Measurements from ENCODE around the gene RIMS3. TPM values are rescaled to one million over a fixed set of nuclear protein-coding genes. Genes with fewer than 3 reads are reported as not detected.

Gene RIMS3
- total RNA-seq, 4 donors from 2014 or later, result 0.79 to 2.2 (median 1.7) TPM

GRCh38 chr1:40699787-40700186 lies 34.3 kb upstream of the RIMS3 start:
- no peak for TF ChIP-seq CTCF (IDR thresholded peaks at IDR 0.05)
- DNase-seq (ENCODE audit: low spot score), result no peak
- ATAC-seq (ENCODE audit: low FRiP score), result no peak

DNA sequence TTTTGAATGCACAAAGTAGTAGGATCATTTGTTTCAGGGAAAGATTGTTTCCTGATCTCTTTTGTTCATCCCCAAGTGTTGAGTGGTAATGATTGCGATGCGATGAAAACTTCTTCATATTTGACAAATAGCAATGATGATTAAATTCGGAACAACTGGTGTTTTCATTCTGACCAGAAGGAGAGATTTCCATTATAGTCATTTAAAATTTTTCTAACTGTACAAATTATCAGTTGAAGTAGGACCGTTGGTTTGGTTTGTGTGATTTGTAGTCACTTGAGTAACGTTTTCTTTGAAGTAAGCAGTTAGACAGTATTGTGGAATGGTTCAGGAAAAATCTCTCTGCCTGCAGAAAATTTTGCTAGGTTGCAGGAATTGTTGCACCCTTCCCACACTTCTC lies 32.0 kb upstream of the RIMS3 start:
- no peak for TF ChIP-seq CTCF (IDR thresholded peaks at IDR 0.05)
- no peak for ATAC-seq (ENCODE audit: low FRiP score)

DNA sequence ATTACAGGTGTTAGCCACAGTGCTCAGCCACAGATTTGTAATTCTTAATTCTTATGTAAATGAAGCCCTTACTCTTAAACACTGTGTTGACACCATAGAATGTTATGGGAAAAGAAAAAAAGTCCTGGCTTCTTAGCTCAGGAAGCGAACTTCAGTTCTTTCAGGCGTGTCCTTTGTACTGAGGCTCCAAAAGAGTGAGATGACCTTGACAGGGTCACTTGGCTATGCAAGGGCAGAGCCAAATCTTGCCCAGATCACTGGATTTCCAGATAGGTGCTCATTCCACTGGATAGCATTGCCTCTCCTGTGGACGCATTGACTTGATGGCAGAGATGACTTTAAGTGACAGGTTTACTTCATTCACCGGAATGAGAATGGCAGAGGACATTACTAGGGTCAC lies 30.8 kb upstream of the RIMS3 start:
- ATAC-seq (ENCODE audit: low FRiP score), result no peak
- TF ChIP-seq CTCF (IDR thresholded peaks at IDR 0.05), result no peak
- no peak for DNase-seq (ENCODE audit: low spot score)

More for the DNA sequence above, 32.0 kb upstream of the RIMS3 start:
- no peak for DNase-seq (ENCODE audit: low spot score)

GRCh38 chr1:40694353-40694874 lies 28.9 kb upstream of the RIMS3 start:
- no peak for DNase-seq (ENCODE audit: low spot score)
- no peak for ATAC-seq (ENCODE audit: low FRiP score)
- no peak for TF ChIP-seq CTCF (IDR thresholded peaks at IDR 0.05)

DNA sequence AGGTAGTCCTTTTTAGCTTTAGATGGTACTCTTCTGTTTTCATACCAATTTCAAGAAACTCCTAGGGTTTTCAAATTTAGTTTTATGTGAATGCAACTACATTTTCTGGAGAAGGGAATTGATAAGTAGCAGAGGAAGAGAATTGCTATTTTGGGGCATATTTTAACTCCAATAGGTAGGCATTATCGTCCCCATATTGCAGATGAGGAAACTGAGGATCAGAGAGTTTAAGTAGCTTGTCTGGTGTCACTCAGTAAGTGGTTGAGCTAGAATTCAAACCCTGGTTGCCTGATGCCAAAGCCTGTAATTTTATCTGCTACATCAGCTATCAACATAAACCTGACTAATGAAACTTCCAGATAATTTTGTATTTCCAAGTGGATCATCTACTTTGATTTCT lies 27.9 kb upstream of the RIMS3 start:
- ATAC-seq (ENCODE audit: low FRiP score) (no peak), DNase-seq (ENCODE audit: low spot score) (no peak)
- no peak for TF ChIP-seq CTCF (IDR thresholded peaks at IDR 0.05)

GRCh38 chr1:40692429-40692895 lies 27.0 kb upstream of the RIMS3 start:
- no peak for DNase-seq (ENCODE audit: low spot score)
- no peak for TF ChIP-seq CTCF (IDR thresholded peaks at IDR 0.05)
- ATAC-seq (ENCODE audit: low FRiP score), result peak; percentile 39
